Activated naive CD4-positive, alpha-beta T cell treated with anti-CD3 and anti-CD28 coated beads, Interleukin-2, amount 50 U/mL, for 72 hours (primary cell): ENCODE measurements around the gene POC5. TPM values are rescaled to one million over a fixed set of nuclear protein-coding genes. Genes with fewer than 3 reads are reported as not detected.
"Not testable (repeated sequence)": the region's sequence is repeated elsewhere in the genome, so short reads cannot be mapped to it uniquely, and the experiment has no call there.

Experiments
- ATAC-seq, 2 donors: fragments of 150-1000 bp; cut with Tn5 transposase; 2 replicates each; pipeline ENCODE4 v1.10.0; 2021; ENCODE audit warnings: mild to moderate bottlenecking in 2 of 2, moderate library complexity in 2 of 2
- DNase-seq, 2 donors: peaks; one replicate each; pipeline ENCODE4 v3.0.0; 2021 to 2022; ENCODE audit warnings: low spot score in 2 of 2
- H3K27ac Mint-ChIP-seq, 2 donors: one replicate each; pipeline ENCODE4 v1.8.0; 2022; ENCODE audit warnings: mild to moderate bottlenecking in 2 of 2, mixed read lengths in 2 of 2
- H3K36me3 Mint-ChIP-seq, 2 donors: one replicate each; pipeline ENCODE4 v1.8.0; 2022; ENCODE audit warnings: mixed read lengths in 2 of 2
- H3K9me3 Mint-ChIP-seq, 2 donors: one replicate each; pipeline ENCODE4 v1.8.0; 2022; ENCODE audit warnings: mixed read lengths in 2 of 2
- total RNA-seq, 2 donors: library from RNA; stranded (reverse); gene quantifications; one replicate each; pipeline ENCODE4 v1.2.3, GENCODE V29; 2022

Gene POC5
- total RNA-seq, 2 donors from 2014 or later = 12.5 to 17.2 TPM

DNA sequence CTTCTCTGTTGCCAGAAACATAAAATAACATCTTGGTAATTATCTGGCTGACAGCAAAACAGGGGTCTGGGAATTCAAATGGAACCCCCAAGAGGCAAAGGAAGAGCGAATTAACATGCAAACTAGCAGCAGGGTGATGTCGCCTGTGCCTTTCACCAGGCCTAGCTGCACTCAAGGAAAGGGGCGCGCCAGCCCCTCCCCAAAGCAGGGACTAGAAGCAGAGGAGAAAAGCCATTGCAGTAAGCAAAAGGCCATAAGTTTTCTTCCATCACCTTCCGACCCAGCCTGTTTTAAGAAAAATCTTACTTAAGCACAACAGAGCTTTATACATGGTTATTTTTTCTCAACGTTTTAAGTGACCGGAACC, 539 bp downstream of the POC5 start:
- ATAC-seq (peak; percentile 5 to 26), DNase-seq (no peak)
- peak overlapping the region; percentile 95 to 99 for H3K27ac Mint-ChIP-seq
- H3K36me3 Mint-ChIP-seq = peaks cover 16 to 24% of the 10 kb centered on the region in 2 donors
- no peaks in the 10 kb centered on the region for H3K9me3 Mint-ChIP-seq

DNA sequence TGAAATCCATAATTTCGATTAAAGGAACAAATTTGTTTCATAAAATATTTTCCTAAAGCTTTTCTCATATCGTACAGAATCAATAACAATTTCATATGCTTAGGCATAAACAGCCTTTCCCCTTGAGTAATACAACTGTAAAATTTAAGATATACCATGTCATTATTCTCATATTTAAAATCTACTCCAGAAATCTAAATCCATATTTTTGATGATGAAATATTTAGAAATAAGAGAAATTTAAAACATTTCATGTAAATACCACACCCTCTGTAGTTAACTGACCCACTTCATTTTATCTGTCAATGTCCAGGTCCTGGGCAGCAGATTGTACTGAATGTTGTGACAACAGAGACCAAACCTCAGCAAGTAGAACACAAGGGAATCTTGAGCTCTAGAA, 5.1 kb downstream of the POC5 start:
- Mint-ChIP-seq H3K27ac (no peak overlapping the region), H3K36me3 (peaks cover 14 to 32% of the 10 kb centered on the region in 2 donors), H3K9me3 (no peaks in the 10 kb centered on the region)
- DNase-seq (no peak), ATAC-seq (no peak)

DNA sequence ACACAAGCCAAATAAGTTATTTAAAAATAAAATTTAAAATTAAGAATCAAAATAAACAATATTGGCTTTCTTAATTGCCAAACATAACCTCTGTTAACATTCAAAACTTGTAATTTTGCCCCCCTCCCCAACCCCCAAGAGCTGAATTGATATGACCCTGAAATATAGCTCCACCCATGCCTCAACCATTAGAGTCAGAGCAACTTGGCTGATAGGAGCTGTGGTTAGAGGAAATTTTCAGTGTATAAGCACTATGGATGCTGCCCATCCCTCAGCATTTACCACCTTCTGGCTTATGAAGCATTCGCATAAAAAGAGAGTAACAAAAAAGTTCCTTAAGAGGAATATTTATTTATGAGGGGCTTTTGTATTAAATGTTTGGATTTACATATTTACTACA, 6.1 kb downstream of the POC5 start:
- Mint-ChIP-seq H3K27ac (no peak overlapping the region), H3K9me3 (no peaks in the 10 kb centered on the region), H3K36me3 (peaks cover 7 to 29% of the 10 kb centered on the region in 2 donors)
- DNase-seq (no peak), ATAC-seq (no peak)

DNA sequence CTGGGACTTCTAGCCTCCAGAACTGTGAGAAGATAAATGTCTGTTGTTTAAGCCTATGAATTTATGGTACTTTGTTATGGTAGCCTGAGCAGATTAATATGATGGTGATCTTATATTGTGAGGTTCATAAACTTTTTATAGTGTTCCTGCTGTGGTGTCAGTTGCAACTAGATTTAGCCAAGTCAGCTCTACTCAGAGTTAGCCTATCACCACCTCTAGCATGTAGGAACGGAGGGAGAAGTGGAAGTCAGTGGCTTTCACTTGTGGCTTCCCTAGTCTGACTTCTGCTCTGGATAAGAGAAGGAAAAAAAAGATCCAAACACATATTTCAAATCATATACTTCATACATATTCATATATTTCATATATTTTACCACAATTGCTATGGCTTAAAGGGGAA, 6.6 kb downstream of the POC5 start:
- Mint-ChIP-seq H3K9me3 (no peaks in the 10 kb centered on the region), H3K36me3 (peaks cover 7 to 25% of the 10 kb centered on the region in 2 donors), H3K27ac (no peak overlapping the region)
- ATAC-seq (no peak), DNase-seq (no peak)

DNA sequence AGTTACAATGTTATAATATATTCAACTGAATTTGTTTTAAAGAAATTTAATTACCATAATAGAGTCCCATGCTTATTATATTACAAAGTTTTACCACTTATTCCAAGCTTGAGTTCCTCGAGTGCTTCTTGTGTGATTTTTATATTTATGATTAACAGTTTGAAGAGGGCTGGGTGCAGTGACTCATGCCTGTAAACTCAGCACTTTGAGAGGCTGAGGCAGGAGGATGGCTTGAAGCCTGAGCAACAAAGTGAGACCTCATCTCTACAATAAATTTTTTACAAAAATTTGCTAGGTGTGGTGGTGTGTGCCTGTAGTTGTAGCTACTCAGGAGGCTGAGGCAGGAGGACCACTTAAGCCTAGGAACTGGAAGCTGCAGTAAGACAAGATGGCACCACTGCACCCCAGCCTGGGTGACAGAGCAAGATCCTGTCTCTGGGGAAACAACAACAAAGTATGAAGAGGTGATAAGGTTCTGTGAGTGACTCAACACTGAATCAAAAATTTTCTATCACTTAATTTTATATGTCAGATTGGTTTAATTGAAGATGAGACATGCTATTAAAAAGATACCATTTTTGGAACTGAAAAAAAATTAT, 9.2 kb downstream of the POC5 start:
- H3K27ac Mint-ChIP-seq = no peak overlapping the region
- H3K9me3 Mint-ChIP-seq = no peaks in the 10 kb centered on the region
- peaks cover 0 to 11% of the 10 kb centered on the region in 2 donors for H3K36me3 Mint-ChIP-seq
- ATAC-seq (no peak), DNase-seq (no peak)

DNA sequence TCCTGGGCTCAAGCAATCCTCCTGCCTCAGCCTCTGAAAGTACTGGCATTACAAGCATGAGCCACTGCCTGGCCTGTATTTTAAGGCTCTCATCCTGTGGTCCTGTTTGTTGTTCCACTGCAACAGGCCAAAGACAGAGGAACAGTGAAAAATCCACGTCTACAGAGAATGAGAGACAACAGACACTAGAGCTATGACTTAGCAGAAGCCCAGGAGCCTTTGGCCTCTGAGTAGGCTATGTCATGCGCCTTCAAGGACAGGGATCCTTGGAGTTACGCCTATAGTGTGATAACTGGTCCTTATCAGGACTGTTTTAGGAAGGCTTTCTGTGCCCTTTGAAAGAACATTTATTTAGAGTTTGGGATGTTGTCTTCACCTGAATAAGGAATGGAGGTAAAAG, 10.5 kb downstream of the POC5 start:
- Mint-ChIP-seq H3K27ac (no peak overlapping the region), H3K36me3 (peaks cover 10 to 24% of the 10 kb centered on the region in 2 donors), H3K9me3 (no peaks in the 10 kb centered on the region)
- DNase-seq (no peak), ATAC-seq (no peak)

DNA sequence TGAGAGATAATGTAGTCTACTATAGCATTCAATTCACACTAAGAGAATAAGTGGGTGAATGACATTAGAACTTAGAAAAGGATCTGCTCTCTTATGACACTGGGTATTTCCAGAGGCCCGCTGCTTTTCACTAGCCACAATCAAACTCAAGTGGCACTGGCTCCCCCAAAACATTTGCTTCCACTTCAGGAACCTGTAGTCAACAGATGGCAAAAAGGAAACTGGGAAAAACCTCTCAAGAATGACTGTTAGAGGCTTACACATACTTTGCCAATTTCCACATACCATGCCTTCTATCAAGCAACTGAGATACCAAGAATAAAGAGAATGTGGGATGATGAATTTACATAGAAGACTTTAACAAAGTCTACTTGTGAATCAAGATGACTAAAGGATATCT, 11.2 kb downstream of the POC5 start:
- Mint-ChIP-seq H3K27ac (no peak overlapping the region), H3K9me3 (no peaks in the 10 kb centered on the region), H3K36me3 (peaks cover 11 to 26% of the 10 kb centered on the region in 2 donors)
- no peak for ATAC-seq
- no peak for DNase-seq

DNA sequence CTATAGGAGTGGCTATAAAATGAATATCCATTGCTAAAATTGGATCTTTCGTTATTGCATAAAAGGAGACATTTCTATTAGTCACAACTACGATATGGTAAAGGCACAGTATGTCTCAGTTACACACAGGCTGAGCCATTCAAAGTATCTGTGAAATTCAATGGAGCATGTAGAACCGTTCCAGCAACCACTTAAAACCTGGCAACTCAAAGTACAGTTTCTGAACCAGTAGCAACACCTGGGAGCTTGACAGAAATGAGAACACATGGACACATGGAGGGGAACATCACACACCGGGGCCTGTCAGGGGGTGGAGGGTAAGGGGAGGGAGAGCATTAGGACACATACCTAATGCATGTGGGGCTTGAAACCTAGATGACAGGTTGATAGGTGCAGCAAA, 15.4 kb downstream of the POC5 start:
- ATAC-seq (no peak), DNase-seq (no peak)
- Mint-ChIP-seq H3K27ac (no peak overlapping the region), H3K9me3 (peaks cover 0 to 5% of the 10 kb centered on the region in 2 donors), H3K36me3 (peaks cover 16 to 28% of the 10 kb centered on the region in 2 donors)

DNA sequence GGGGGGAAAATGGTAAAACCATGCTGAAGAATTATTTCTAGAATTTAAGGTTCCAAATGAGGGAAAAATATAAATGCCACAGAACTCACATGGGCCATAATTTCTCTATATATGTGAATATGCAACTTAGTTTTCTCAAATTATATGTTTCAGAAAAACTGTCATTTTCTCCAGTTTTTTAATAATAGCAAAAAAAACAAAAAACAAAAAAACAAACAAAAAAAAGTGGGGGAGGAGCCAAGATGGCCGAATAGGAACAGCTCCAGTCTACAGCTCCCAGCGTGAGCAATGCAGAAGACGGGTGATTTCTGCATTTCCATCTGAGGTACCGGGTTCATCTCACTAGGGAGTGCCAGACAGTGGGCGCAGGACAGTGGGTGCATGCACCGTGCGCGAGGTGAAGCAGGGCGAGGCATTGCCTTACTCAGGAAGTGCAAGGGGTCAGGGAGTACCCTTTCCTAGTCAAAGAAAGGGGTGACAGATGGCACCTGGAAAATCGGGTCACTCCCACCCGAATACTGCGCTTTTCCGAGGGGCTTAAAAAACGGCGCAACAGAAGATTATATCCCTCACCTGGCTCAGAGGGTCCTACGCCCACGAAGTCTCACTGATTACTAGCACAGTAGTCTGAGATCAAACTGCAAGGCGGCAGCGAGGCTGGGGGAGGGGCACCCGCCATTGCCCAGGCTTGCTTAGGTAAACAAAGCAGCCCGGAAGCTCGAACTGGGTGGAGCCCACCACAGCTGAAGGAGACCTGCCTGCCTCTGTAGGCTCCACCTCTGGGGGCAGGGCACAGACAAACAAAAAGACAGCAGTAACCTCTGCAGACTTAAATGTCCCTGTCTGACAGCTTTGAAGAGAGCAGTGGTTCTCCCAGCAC, 21.5 kb downstream of the POC5 start:
- not testable (repeated sequence) for H3K27ac Mint-ChIP-seq, DNase-seq, H3K9me3 Mint-ChIP-seq, ATAC-seq
- peaks cover 5 to 11% of the 10 kb centered on the region in 2 donors for H3K36me3 Mint-ChIP-seq

DNA sequence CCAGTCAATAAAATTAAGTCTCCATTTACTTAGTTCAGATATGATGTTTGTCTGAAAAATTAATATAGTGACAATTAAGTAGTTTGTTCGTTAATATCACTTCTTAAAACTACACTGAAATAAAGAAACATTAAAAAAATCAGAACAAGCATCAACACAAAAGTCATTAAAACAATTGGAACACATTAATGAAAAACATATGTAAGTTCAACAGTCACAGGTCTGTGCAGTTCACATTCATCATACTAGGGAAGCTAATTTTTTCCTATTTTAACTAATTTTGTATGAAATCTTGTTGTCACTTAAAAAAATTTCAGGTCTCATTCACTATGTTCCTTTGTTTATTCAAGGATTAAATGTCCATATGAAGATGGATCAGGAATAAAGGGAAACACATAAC, 22.5 kb downstream of the POC5 start:
- DNase-seq (no peak), ATAC-seq (no peak)
- Mint-ChIP-seq H3K36me3 (peaks cover 5 to 11% of the 10 kb centered on the region in 2 donors), H3K27ac (no peak overlapping the region), H3K9me3 (peaks cover 0 to 5% of the 10 kb centered on the region in 2 donors)

DNA sequence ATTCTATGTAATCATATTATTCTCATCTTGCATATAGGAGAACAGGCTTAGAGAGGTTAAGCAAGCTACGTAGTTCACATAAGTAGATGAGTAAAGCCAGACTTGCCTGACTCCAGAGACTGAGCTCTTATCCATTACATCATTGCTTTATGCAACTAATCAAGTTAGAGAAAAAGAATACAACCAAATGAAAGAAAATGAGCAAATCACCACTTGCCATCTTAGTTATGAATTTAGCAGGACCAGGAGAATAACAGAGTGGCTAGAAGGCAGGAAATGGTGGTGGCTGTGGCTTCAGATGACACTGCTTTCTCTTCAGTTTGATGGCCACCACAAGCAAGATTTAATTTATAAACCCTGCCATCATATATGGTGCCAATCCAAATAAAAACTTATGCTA, 26.6 kb downstream of the POC5 start:
- no peaks in the 10 kb centered on the region for H3K36me3 Mint-ChIP-seq
- ATAC-seq = peak in 1 of 2 donors; percentile 26
- no peaks in the 10 kb centered on the region for H3K9me3 Mint-ChIP-seq
- H3K27ac Mint-ChIP-seq = no peak overlapping the region
- no peak for DNase-seq

DNA sequence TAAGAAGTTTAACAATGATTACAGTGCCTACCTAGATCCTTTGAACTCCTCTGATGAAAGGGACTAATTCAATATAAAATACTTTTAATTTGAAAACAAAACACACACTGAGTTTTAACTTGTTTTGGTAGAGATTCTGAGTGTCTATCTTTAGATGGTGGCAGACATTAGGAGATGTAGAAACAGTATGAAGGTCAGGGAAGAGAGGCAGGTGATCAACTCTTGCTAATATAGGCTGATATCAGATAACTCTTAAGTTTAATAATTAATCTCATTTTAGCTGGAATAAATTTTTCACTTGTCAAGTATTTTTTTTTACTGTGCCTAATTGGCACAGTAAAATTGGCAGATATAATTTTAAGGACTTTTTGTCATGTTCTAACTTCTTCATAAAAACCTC, 30.8 kb downstream of the POC5 start:
- DNase-seq = no peak
- Mint-ChIP-seq H3K27ac (no peak overlapping the region), H3K36me3 (no peaks in the 10 kb centered on the region), H3K9me3 (no peaks in the 10 kb centered on the region)
- ATAC-seq = no peak

DNA sequence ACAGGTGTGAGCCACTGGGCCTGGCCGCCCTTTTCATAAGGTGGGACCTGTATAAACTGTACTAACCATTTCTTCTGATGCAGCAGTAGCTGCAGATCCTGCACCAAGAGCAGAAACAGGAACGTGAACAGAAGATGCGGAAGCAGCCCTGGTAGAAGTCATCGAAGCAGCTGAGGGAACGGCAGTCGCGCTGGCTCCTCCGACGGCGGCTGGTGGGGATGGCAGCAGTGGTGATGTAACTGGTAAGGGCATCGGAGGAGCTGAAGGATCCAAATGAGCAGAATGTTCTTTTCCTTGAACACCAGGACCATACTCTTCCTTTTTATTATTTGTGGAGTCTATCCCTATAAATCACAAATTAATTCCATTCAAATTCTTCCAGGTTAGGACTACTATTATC, 32.1 kb downstream of the POC5 start:
- H3K36me3 Mint-ChIP-seq = no peaks in the 10 kb centered on the region
- no peak for ATAC-seq
- H3K27ac Mint-ChIP-seq = no peak overlapping the region
- H3K9me3 Mint-ChIP-seq = no peaks in the 10 kb centered on the region
- no peak for DNase-seq

DNA sequence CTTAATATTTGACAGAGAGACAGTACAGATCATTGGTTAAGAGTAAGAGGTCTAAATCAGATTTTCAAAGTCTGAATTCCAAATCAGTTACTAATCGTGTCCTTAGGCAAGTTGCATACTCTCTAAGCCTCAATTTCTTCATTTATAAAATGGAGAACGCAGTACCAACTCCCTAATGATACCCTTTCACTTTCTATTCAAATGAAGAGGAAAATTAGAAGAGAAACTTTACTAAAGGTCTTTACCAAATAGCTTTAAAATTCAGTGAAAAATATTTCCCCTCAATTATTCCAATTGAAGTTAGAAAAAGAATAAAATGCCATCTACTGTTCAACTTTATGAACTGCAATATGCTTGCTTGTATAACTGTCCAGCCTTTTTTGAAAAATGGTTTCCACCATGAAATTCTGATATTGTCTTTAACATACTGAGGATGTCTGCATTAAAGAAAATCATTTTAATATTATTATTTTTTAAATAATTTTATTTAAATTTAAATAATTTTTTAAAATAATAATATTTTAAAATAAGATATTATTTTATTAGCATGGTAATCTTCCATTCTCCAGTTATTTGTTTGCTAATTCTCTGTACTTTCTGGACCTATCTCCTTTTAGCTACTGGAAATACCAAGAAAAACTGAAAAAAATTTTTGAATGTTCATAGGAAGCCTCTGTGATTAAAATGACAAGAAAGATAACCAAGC, 36.0 kb downstream of the POC5 start:
- H3K27ac Mint-ChIP-seq = no peak overlapping the region
- H3K9me3 Mint-ChIP-seq = no peaks in the 10 kb centered on the region
- ATAC-seq (peak in 1 of 2 donors; percentile 32), DNase-seq (no peak)
- H3K36me3 Mint-ChIP-seq = no peaks in the 10 kb centered on the region

DNA sequence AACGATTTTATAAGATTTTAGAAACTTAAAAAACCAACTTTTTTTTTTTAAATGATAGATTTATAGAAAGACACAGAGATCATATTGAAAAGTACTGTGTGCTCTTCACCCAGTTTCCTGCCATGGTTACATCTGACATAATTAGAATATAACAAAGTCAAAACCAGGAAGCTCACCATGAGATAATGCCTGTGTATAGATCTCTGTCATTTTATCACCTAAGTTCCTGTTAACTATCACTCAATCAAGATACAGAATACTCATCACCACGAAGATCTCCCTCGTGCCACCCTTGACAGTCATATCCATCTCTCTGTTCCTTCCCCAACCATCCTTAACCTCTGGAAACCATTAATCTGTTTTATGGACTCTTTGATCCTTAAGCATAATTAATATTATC, 39.1 kb downstream of the POC5 start:
- no peaks in the 10 kb centered on the region for H3K9me3 Mint-ChIP-seq
- peak; percentile 93 to 96 for ATAC-seq
- peak overlapping the region; percentile 82 to 91 for H3K27ac Mint-ChIP-seq
- no peak for DNase-seq
- no peaks in the 10 kb centered on the region for H3K36me3 Mint-ChIP-seq

DNA sequence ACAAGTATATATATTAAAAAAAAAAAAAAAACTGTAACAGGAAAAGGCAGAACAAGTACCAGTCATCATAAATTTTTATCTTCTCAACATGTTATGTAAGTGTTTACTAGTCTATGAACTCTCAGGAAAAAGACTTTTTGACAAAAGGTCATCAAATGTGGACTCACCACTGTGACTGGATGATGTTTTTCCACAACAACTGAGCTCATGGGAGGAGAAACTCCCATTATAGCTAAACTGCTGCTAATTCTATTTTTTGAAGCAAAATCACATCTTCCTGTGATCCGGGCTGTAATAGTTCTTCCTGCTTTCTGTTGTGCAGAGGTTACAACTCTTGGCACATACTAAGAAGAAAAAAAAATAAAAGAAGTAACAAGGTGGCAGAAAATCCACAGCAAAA, 39.6 kb downstream of the POC5 start:
- DNase-seq (no peak), ATAC-seq (no peak)
- peak overlapping the region; percentile 82 to 91 for H3K27ac Mint-ChIP-seq
- no peaks in the 10 kb centered on the region for H3K9me3 Mint-ChIP-seq
- H3K36me3 Mint-ChIP-seq = no peaks in the 10 kb centered on the region

DNA sequence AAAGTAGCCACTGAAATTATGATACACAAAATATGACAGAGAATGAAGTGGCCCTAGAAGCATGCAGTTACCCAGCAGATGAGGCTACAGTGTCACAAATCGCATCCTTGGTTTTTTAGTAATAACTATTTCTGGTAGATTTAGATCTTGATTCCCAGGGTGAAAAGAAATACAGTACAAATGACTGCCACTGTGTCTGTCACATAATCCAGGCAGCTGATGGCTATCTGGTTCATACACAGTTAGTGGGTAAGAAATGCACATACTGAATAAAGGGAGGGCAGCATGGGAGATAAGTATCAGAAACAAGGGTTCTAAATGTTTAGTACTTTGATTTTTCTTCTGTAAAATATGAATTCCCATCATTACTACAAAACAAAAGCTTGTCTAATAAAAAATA, 41.5 kb downstream of the POC5 start:
- H3K27ac Mint-ChIP-seq = no peak overlapping the region
- ATAC-seq (no peak), DNase-seq (no peak)
- H3K36me3 Mint-ChIP-seq = peaks cover 0 to 6% of the 10 kb centered on the region in 2 donors
- no peaks in the 10 kb centered on the region for H3K9me3 Mint-ChIP-seq
